ENCODE measurements around the gene C16orf86.
"Not testable (repeated sequence)": the region's sequence is repeated elsewhere in the genome, so short reads cannot be mapped to it uniquely, and the experiment has no call there.

Gene C16orf86

DNA sequence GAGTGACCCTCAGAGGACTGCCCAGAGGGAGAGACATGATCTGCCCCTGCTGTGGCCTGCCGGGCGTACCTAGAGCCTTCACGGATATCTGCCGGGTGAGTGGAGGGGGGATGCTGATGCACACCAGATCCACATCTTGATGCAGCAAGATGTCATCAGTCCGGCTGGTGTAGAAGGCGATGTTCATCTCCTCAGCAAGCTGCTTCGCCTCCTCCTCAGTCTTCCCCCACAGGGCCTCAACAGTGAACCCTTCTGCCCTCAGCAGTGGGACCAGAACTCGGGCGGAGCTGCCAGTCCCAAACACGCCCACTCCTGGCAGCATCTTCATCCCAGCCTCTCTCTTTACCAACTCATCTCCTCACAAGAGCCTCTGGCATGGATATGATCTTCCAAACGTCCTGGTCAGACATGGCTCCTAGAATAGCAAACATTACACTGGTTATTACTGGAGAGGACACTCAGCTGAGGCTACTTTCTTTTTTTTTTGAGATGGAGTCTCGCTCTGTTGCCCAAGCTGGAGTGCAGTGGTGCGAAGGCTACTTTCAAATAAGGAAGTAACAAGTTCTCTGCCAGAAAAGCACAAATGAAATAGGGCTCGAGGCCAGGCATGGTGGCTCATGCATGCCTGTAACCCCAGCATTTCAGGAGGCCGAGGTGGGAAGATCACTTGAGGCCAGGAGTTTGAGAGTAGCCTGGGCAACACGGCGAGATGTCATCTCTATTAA lies 18.9 kb downstream of the C16orf86 start:
- in situ Hi-C loops (cut with MboI; ENCODE audit: low sequenced_read_pairs): no loop called here

DNA sequence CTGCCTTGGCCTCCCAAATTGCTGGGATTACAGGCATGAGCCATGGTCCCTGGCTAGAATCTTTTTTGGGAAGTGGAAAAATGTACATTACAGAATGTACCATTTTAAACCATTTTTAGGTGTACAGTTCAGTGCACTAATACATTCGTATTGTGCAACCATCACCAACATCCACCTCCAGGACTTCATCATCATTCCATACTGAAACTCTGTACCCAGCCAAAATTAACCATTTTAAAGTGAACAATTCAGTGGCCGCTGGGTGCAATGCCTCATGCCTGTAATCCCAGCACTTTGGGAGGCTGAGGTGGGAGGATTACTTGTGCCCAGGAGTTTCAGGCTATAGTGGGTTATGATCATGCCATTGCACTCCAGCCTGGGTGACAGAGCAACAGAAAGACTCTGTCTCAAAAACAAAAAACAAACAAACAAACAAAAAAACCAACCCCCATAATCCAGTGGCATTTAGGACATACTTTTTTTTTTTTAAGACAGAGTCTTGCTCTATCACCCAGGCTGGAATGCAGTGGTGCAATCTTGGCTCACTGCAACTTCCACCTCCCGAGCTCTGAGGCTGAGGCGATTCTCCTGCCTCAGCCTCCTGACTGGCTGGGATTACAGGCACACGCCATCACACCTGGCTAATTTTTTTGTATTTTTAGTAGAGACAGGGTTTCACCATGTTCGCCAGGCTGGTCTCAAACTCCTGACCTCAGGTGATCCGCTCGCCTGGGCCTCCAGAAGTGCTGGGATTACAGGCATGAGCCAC lies 27.1 kb downstream of the C16orf86 start:
- in situ Hi-C loops (cut with MboI; ENCODE audit: low sequenced_read_pairs): not testable (repeated sequence)

DNA sequence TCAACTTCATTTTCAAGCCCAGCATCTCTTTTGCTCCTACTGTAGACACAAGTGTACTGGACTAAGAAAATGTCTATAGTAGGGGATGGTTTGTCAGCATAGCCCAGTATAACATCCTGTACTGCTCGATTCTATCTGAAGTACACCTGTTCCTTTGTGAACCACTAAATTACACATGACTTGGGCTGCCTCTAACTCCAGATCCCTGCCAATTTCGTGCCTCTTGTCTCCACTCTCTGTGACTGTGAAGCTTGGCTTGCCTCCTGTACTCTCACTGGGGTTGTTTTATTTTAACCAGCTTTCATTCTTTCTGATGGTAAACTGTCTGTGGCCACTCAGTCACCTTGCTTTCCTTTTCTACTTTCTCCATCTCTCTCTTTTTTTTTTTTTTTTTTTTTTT lies 28.0 kb downstream of the C16orf86 start:
- in situ Hi-C loops (cut with MboI; ENCODE audit: low sequenced_read_pairs): no loop called here

DNA sequence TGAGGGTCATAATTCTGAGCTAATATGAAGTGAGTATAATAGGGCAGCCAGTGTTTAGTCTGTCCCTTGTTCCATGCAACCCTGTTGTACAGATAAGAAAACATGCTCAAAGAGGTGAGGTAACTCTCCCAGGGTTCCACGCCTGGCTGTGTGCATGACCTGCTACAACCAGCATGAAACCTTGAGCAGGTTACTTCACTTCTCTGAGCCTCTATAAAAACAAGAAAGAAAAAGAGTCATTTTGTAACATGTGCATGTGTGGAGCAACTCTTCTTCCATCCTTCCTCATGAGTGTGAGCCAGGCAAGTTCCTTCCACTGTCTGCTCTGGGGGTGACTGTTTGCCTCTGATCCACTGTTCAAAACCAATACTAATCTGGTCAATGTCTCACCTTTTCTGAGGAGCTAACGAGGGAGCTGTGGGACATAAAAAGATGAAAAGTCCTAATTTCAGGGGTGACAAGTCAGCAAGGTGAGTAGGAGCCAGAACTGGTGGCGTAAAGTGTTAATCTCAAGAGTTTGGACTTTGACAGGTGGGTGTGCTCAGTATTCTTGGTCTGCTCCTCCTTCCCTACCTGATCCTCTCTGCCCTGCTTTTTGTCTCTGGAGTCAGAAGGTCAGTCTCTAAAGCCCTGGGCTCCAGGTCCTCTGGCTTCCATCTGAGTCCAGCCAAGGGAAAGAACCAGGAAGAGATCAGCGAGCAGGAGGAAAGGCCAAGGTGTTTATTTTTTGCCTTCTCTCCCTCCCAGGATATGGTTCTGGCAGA lies 31.0 kb downstream of the C16orf86 start:
- in situ Hi-C loops (cut with MboI; ENCODE audit: low sequenced_read_pairs): no loop called here

- in situ Hi-C loops (cut with MboI; ENCODE audit: low sequenced_read_pairs): no loop called here
These were observed 32.7 kb downstream of the C16orf86 start for GRCh38 chr16:67699265-67699664.

DNA sequence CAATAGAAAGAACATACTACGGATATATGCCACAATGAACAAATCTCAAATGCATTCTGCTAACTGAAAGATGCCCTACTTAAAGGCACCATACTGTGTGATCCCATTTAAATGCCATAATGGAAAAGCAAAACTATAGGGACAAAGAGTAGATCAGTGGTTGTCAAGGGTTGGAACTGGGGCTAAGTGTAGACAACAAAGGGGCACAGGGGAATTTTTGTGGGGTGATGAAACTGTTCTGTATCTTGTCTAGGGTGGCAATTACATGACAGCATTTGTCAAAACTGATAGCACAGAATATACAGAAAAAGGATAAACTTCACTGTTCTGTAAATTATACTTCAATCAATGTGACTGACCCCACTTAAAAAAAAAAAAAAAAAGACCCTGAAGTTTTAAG lies 34.8 kb downstream of the C16orf86 start:
- in situ Hi-C loops (cut with MboI; ENCODE audit: low sequenced_read_pairs): no loop called here

GRCh38 chr16:67702130-67702529 lies 35.5 kb downstream of the C16orf86 start:
- in situ Hi-C loops (cut with MboI; ENCODE audit: low sequenced_read_pairs): no loop called here

GRCh38 chr16:67703626-67704025 lies 37.0 kb downstream of the C16orf86 start:
- in situ Hi-C loops (cut with MboI; ENCODE audit: low sequenced_read_pairs): no loop called here

GRCh38 chr16:67704110-67704509 lies 37.5 kb downstream of the C16orf86 start:
- in situ Hi-C loops (cut with MboI; ENCODE audit: low sequenced_read_pairs): no loop called here

GRCh38 chr16:67707210-67707609 lies 40.6 kb downstream of the C16orf86 start:
- in situ Hi-C loops (cut with MboI; ENCODE audit: low sequenced_read_pairs): no loop called here

- in situ Hi-C loops (cut with MboI; ENCODE audit: low sequenced_read_pairs): no loop called here
These were observed 41.2 kb downstream of the C16orf86 start for GRCh38 chr16:67707790-67708189.

DNA sequence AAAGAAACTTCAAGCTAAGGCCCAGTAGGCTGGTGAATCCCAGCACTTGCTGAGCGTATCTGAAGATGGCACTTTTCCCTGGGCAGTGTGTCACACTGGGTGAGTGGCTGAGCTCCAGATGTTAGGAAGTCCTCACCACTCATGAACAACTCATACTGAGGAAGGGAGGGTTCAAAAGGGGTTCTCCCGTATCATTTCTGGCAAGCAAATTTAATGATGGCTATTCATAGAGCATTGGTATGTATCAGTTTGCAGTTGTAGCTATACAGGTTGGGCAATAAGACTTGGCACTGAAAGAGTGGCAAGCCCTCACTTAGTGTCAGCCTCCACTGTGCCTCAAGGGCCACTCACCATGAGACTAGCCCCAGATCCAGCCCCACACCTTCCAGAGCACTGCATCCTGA lies 41.8 kb downstream of the C16orf86 start:
- in situ Hi-C loops (cut with MboI; ENCODE audit: low sequenced_read_pairs): no loop called here

GRCh38 chr16:67709050-67709449 lies 42.4 kb downstream of the C16orf86 start:
- in situ Hi-C loops (cut with MboI; ENCODE audit: low sequenced_read_pairs): no loop called here

DNA sequence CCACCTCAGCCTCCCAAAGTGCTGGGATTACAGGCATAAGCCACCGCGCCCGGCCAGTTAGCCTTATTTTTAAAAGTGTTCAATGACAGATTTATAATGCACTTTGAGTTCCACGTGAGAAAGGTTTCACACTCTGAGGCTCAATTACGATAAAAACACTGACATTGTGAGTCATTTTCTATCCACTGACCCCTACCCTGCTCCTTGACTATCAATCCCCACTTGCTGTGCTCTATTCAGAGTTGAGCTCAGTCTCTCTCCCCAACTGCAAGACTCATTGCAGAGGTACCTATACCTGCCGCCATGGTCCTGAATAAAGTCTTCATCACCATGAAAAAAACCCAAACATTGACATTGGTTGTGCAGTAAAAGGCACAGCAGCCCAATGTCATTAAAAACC lies 44.0 kb downstream of the C16orf86 start:
- in situ Hi-C loops (cut with MboI; ENCODE audit: low sequenced_read_pairs): no loop called here

- in situ Hi-C loops (cut with MboI; ENCODE audit: low sequenced_read_pairs): no loop called here
These were observed 47.1 kb downstream of the C16orf86 start for GRCh38 chr16:67713647-67714273.

DNA sequence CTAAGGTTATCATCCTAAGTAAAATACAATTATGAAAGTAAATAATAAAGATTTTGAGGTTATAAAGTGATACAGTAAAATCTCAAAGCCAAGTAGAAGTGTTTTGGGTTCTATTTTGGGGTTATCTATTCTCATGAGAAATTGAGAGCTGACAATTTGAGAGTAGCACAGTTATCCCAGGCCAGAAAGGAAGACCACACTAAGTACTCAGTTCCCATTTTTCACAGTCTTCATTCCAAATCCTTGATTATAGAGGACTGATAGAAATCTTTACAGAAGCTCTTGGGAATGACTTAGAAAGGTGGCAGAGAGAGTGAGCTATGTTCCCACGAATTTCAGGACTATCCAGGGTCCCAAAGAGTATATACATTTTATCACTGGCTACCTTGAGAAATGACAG lies 47.9 kb downstream of the C16orf86 start:
- in situ Hi-C loops (cut with MboI; ENCODE audit: low sequenced_read_pairs): no loop called here

DNA sequence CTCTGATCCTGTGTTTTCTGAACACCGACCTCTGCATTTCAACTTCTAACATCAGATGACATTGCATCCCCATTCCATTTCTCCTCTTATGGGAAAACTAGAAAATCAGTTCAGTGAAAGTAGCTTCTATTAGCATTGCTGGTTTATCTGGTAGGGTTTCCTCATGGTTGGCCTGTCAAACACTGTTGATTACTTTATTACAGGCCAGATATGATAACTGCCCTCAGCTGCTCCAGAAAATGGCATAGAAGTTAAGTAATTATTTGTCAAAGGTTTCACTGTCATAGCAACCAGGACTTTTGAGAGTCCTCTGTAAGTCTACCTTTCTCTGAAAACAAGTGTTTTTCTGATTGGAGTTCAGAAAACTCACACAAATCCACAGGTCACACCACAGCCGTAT lies 49.5 kb downstream of the C16orf86 start:
- in situ Hi-C loops (cut with MboI; ENCODE audit: low sequenced_read_pairs): no loop called here
